ENCODE data around the gene SLC6A3. TPM values are rescaled to one million over a fixed set of nuclear protein-coding genes. Genes with fewer than 3 reads are reported as not detected.

The SLC6A3 gene
- total and polyA plus RNA-seq, 2 donors (not counting 3 experiments of a cell fraction or from before 2014, with no cell fraction given) = not detected

GRCh38 chr5:1493941-1494340 is 48.7 kb upstream of the SLC6A3 start:
- dilution Hi-C loops (cut with MboI; ENCODE audit: extremely low pct_ligation_motif_present, low sequenced_read_pairs) (no loop called here), intact Hi-C loops (cut with micrococcal nuclease) (no loop called here)
- Histone ChIP-seq H3K27me3 (ENCODE audit: control insufficient read depth in 2 of 2, insufficient read depth in 2 of 2, low read length in 2 of 2) (no peaks in the 10 kb centered on the region), H4K20me1 (replicated peaks; ENCODE audit: control insufficient read depth, extremely low read depth, insufficient read depth, low read length) (no peaks in the 10 kb centered on the region), H3K4me3 (replicated peaks in 1 of 3; ENCODE audit: insufficient read depth in 1 of 3, low read depth in 1 of 3, low read length in 3 of 3) (no peak overlapping the region), H3K27ac (ENCODE audit: insufficient read depth, low read depth, low read length) (no peak overlapping the region), H3K79me2 (ENCODE audit: control insufficient read depth, insufficient read depth, low read length) (peaks cover 16% of the 10 kb centered on the region), H3K9me3 (replicated peaks; ENCODE audit: control insufficient read depth, insufficient read depth, low read length) (no peaks in the 10 kb centered on the region), H3K4me2 (ENCODE audit: insufficient read depth, low read length) (no peak overlapping the region), H3K4me1 (ENCODE audit: control insufficient read depth, extremely low read depth, insufficient read depth, low read length) (no peaks in the 10 kb centered on the region), H3K9me1 (replicated peaks; ENCODE audit: control insufficient read depth, extremely low read depth, insufficient read depth, low read length) (no peaks in the 10 kb centered on the region), H2AFZ (ENCODE audit: low read depth, low read length) (no peak overlapping the region), H3K9ac (replicated peaks; ENCODE audit: extremely low read depth, insufficient read depth, low read length) (no peak overlapping the region), H3K36me3 (ENCODE audit: control insufficient read depth in 2 of 2, extremely low read depth in 1 of 2, insufficient read depth in 2 of 2, low read length in 2 of 2) (peaks cover 3 to 34% of the 10 kb centered on the region in 2 experiments)
- no TSS peak for BruUV-seq (replicated peaks)
- ChIA-PET CTCF (interaction anchor here (0.6 kb wide), 1 partner anchor 14 kb away, joined by 3 read pairs; no protein-coding TSS in a partner anchor), POLR2A (no interaction called here)
- DNase-seq (ENCODE audit: low read depth, low spot score) = no peak
- FAIRE-seq = no peak
- TF ChIP-seq EZH2 (IDR thresholded peaks at IDR 0.05; ENCODE audit: borderline replicate concordance, low read depth, low read length, severe bottlenecking) = no peak

GRCh38 chr5:1493413-1493812 is 48.2 kb upstream of the SLC6A3 start:
- peaks cover 11% of the 10 kb centered on the region for H3K79me2 ChIP-seq (ENCODE audit: control insufficient read depth, insufficient read depth, low read length)
- H3K4me2 ChIP-seq (ENCODE audit: insufficient read depth, low read length) = no peak overlapping the region
- H3K4me1 ChIP-seq (ENCODE audit: control insufficient read depth, extremely low read depth, insufficient read depth, low read length) = no peaks in the 10 kb centered on the region
- intact Hi-C loops (cut with micrococcal nuclease) = no loop called here
- no peak overlapping the region for H3K27ac ChIP-seq (ENCODE audit: insufficient read depth, low read depth, low read length)
- H3K9me1 ChIP-seq (replicated peaks; ENCODE audit: control insufficient read depth, extremely low read depth, insufficient read depth, low read length) = no peaks in the 10 kb centered on the region
- H4K20me1 ChIP-seq (replicated peaks; ENCODE audit: control insufficient read depth, extremely low read depth, insufficient read depth, low read length) = no peaks in the 10 kb centered on the region
- CTCF ChIA-PET = interaction anchor here (0.6 kb wide), 1 partner anchor 13 kb away, joined by 3 read pairs; no protein-coding TSS in a partner anchor
- H3K9ac ChIP-seq (replicated peaks; ENCODE audit: extremely low read depth, insufficient read depth, low read length) = no peak overlapping the region
- DNase-seq (ENCODE audit: low read depth, low spot score) = no peak
- peaks cover 3 to 37% of the 10 kb centered on the region in 2 experiments for H3K36me3 ChIP-seq (ENCODE audit: control insufficient read depth in 2 of 2, extremely low read depth in 1 of 2, insufficient read depth in 2 of 2, low read length in 2 of 2)
- dilution Hi-C loops (cut with MboI; ENCODE audit: extremely low pct_ligation_motif_present, low sequenced_read_pairs) = no loop called here
- H3K27me3 ChIP-seq (ENCODE audit: control insufficient read depth in 2 of 2, insufficient read depth in 2 of 2, low read length in 2 of 2) = no peaks in the 10 kb centered on the region
- no peaks in the 10 kb centered on the region for H3K9me3 ChIP-seq (replicated peaks; ENCODE audit: control insufficient read depth, insufficient read depth, low read length)
- TF ChIP-seq JUN (IDR thresholded peaks at IDR 0.05; ENCODE audit: borderline replicate concordance, insufficient read depth, insufficient read length, low read depth) (no peak), POLR2A (IDR thresholded peaks at IDR 0.05; ENCODE audit: low read depth, low read length) (no peak), POLR2AphosphoS5 (IDR thresholded peaks at IDR 0.05; ENCODE audit: insufficient read depth, low read depth, low read length) (no peak), EZH2 (IDR thresholded peaks at IDR 0.05; ENCODE audit: borderline replicate concordance, low read depth, low read length, severe bottlenecking) (no peak)
- no peak overlapping the region for H2AFZ ChIP-seq (ENCODE audit: low read depth, low read length)
- no peak overlapping the region for H3K4me3 ChIP-seq (replicated peaks in 1 of 3; ENCODE audit: insufficient read depth in 1 of 3, low read depth in 1 of 3, low read length in 3 of 3)
- no peak for FAIRE-seq
- POLR2A ChIA-PET = no interaction called here
- BruUV-seq (replicated peaks) = no TSS peak
